Activated CD4-positive, alpha-beta T cell treated with anti-CD3 and anti-CD28 coated beads for 36 hours (primary cell): ENCODE data around the gene CDK18. TPM values are rescaled to one million over a fixed set of nuclear protein-coding genes. Genes with fewer than 3 reads are reported as not detected.
"Not testable (repeated sequence)": the region's sequence is repeated elsewhere in the genome, so short reads cannot be mapped to it uniquely, and the experiment has no call there.

Source experiments
- ATAC-seq: fragments of 200-7000 bp; cut with Tn5 transposase; one replicate; pipeline ENCODE4 v1.10.0; 2021; ENCODE audit warnings: mild to moderate bottlenecking, moderate library complexity
- CTCF ChIA-PET: fragments of 350-600 bp; sonication (Branson Sonifier 250); formaldehyde crosslinking; loops from one replicate; lab custom pipeline; 2021; ENCODE audit warnings: antibody characterized with exemption; lab: Charles Lee
- POLR2A ChIA-PET: fragments of 350-600 bp; sonication (Branson Sonifier 250); formaldehyde crosslinking; loops from one replicate; lab custom pipeline; 2021; ENCODE audit warnings: antibody characterized with exemption, inconsistent platforms; lab: Charles Lee
- DNase-seq: peaks from one replicate; pipeline ENCODE4 v3.0.0-alpha.2; 2020
- H3K27ac Mint-ChIP-seq: one replicate; pipeline ENCODE4 v1.8.0; 2021; ENCODE audit warnings: mixed read lengths
- H3K27me3 Mint-ChIP-seq: one replicate; pipeline ENCODE4 v1.8.0; 2021; ENCODE audit warnings: mixed read lengths
- H3K36me3 Mint-ChIP-seq: one replicate; pipeline ENCODE4 v1.8.0; 2021; ENCODE audit warnings: low read depth, mixed read lengths
- H3K4me1 Mint-ChIP-seq: one replicate; pipeline ENCODE4 v1.8.0; 2021; ENCODE audit warnings: mixed read lengths
- H3K4me3 Mint-ChIP-seq: one replicate; pipeline ENCODE4 v1.8.0; 2021; ENCODE audit warnings: mild to moderate bottlenecking, moderate library complexity, mixed read lengths
- H3K9me3 Mint-ChIP-seq: one replicate; pipeline ENCODE4 v1.8.0; 2021; ENCODE audit warnings: low read depth, mixed read lengths
- intact Hi-C, 2 experiments: fragments of 100-400 bp; cut with DNase I in 1 of 2; cut with micrococcal nuclease in 1 of 2; formaldehyde crosslinking; loops; one replicate each; pipeline versions ENCODE4 v1.14.2 to v1.15.1; 2022 to 2024; cut with DNase I, micrococcal nuclease
- total RNA-seq, 2 experiments: library from RNA; stranded (reverse); gene quantifications; one replicate each; pipeline ENCODE4 v1.2.3, GENCODE V29; 2021

The CDK18 gene
- total RNA-seq, 2 experiments from 2014 or later = 4.9 to 5.9 TPM

DNA sequence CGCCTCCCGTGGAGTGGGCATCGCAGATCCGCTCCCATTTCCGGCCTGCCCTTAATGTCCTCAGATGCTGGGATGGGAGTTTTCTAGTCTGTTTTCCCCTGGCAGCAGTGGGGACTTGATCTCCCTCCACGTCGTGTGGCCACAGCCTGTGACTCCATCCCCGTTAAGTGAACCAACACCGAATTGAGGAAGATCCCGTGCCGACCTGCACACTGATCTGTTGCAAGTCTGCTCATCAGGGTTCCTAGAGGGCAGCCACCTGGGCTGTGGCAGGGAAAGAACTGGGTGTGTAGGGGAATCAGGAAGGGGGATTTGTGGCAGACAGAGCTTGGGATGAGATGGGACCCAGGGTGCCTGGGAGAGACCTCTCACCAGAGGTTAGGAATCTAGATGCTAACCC is 23.3 kb upstream of the CDK18 start:
- H3K27me3 Mint-ChIP-seq = peaks cover 45% of the 10 kb centered on the region
- H3K27ac Mint-ChIP-seq = no peak overlapping the region
- CTCF ChIA-PET = interaction anchor here (0.6 to 2.2 kb wide), 7 partner anchors 11 to 127 kb away, joined by 3 to 7 read pairs (median 3); no protein-coding TSS in a partner anchor
- no peak for ATAC-seq
- intact Hi-C loops = loop anchor here in 1 of 2 experiments (5.0 kb wide), 1 partner anchor 39 kb away; no protein-coding TSS in a partner anchor
- no peaks in the 10 kb centered on the region for H3K9me3 Mint-ChIP-seq
- POLR2A ChIA-PET = interaction anchor here (0.6 kb wide), 1 partner anchor 86 kb away, joined by 6 read pairs; no protein-coding TSS in a partner anchor
- no peak for DNase-seq
- H3K4me3 Mint-ChIP-seq = no peak overlapping the region
- H3K36me3 Mint-ChIP-seq = no peaks in the 10 kb centered on the region
- peaks cover 21% of the 10 kb centered on the region for H3K4me1 Mint-ChIP-seq

DNA sequence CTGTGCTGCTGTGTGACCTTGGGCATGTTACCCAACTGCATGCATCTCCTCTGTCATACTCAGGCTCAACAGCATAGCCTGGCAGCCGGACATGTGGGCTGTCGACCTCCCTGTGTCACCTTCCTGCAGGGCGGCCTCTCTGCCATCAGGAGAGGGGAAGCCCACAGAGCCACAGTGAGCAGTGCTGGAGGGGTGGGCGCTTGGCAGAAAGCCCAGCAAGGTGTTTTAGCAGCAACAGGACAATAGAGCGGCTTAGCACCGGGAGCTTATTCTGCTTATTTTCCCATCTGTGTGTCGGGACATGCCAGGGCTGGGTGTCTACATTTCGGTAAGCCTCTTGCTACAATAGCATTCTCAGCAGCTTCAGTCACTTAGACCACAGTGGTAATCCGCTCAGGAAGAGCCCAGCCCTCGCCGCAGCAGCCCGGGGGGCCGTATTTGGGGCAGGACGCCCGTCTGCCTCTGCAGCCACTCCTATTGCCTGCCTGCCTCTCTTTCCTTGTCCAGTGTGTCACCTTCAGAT is 22.8 kb upstream of the CDK18 start:
- ChIA-PET CTCF (interaction anchor here (0.6 to 2.2 kb wide), 7 partner anchors 11 to 128 kb away, joined by 3 to 7 read pairs (median 3); no protein-coding TSS in a partner anchor), POLR2A (interaction anchor here (0.6 to 0.8 kb wide), 2 partner anchors 56 to 85 kb away, joined by 3 to 6 read pairs; no protein-coding TSS in a partner anchor)
- Mint-ChIP-seq H3K27me3 (peaks cover 44% of the 10 kb centered on the region), H3K4me3 (no peak overlapping the region), H3K27ac (no peak overlapping the region), H3K4me1 (peaks cover 21% of the 10 kb centered on the region), H3K9me3 (no peaks in the 10 kb centered on the region), H3K36me3 (no peaks in the 10 kb centered on the region)
- DNase-seq (no peak), ATAC-seq (no peak)
- intact Hi-C loops = loop anchor here in 1 of 2 experiments (5.0 kb wide), 1 partner anchor 39 kb away; no protein-coding TSS in a partner anchor

DNA sequence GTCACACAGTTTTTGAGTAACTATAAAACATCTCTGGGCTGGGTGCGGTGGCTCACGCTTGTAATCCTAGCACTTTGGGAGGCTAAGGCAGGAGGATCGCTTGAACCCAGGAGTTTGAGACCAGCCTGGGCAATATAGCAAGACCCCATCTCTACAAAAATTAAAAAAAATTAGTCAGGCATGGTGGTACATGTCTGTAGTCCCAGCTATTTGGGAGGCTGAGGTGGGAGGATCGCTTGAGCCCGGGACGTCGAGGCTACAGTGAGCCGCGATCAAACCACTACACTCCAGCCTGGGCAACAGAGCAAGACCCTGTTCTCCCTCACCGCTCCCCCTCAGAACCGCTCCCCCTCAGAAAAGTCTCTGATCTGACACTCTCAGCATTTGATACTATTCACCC is 21.9 kb upstream of the CDK18 start:
- H3K27ac Mint-ChIP-seq, DNase-seq, H3K36me3 Mint-ChIP-seq, H3K9me3 Mint-ChIP-seq, ATAC-seq, H3K4me3 Mint-ChIP-seq: not testable (repeated sequence)
- intact Hi-C loops = loop anchor here in 1 of 2 experiments (5.0 kb wide), 1 partner anchor 40 kb away; no protein-coding TSS in a partner anchor
- ChIA-PET CTCF (interaction anchor here (0.6 to 2.2 kb wide), 6 partner anchors 10 to 128 kb away, joined by 3 to 9 read pairs (median 6); no protein-coding TSS in a partner anchor), POLR2A (interaction anchor here (0.8 kb wide), 1 partner anchor 57 kb away, joined by 3 read pairs; no protein-coding TSS in a partner anchor)
- H3K27me3 Mint-ChIP-seq = peaks cover 43% of the 10 kb centered on the region
- H3K4me1 Mint-ChIP-seq = peaks cover 21% of the 10 kb centered on the region

DNA sequence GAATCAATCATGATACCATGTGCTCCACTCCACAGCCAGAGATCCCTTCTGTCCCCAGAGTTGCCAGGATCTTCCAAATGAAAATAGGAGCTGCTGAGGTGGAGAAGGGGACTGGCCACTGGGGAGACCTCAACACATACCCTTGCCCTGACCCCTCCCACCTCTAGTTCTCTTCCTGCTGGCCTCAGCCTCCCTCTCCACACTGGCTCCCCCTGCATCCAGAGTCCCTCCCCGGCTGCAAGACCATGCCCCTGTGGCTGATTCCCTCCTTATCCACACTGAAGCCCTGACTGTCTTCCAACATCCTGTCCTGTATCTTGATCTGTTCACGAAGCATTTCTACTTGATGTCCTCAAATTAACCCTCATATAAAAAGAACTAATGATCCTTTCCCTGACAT is 21.1 kb upstream of the CDK18 start:
- Mint-ChIP-seq H3K36me3 (no peaks in the 10 kb centered on the region), H3K4me3 (no peak overlapping the region), H3K27me3 (peaks cover 47% of the 10 kb centered on the region), H3K27ac (no peak overlapping the region), H3K4me1 (peaks cover 21% of the 10 kb centered on the region), H3K9me3 (no peaks in the 10 kb centered on the region)
- DNase-seq = no peak
- no peak for ATAC-seq
- intact Hi-C loops = loop anchor here in 1 of 2 experiments (5.0 kb wide), 1 partner anchor 41 kb away; no protein-coding TSS in a partner anchor
- CTCF ChIA-PET = interaction anchor here (1.2 to 1.7 kb wide), 3 partner anchors 9 to 86 kb away, joined by 5 to 9 read pairs (median 8); no protein-coding TSS in a partner anchor
- POLR2A ChIA-PET = no interaction called here

DNA sequence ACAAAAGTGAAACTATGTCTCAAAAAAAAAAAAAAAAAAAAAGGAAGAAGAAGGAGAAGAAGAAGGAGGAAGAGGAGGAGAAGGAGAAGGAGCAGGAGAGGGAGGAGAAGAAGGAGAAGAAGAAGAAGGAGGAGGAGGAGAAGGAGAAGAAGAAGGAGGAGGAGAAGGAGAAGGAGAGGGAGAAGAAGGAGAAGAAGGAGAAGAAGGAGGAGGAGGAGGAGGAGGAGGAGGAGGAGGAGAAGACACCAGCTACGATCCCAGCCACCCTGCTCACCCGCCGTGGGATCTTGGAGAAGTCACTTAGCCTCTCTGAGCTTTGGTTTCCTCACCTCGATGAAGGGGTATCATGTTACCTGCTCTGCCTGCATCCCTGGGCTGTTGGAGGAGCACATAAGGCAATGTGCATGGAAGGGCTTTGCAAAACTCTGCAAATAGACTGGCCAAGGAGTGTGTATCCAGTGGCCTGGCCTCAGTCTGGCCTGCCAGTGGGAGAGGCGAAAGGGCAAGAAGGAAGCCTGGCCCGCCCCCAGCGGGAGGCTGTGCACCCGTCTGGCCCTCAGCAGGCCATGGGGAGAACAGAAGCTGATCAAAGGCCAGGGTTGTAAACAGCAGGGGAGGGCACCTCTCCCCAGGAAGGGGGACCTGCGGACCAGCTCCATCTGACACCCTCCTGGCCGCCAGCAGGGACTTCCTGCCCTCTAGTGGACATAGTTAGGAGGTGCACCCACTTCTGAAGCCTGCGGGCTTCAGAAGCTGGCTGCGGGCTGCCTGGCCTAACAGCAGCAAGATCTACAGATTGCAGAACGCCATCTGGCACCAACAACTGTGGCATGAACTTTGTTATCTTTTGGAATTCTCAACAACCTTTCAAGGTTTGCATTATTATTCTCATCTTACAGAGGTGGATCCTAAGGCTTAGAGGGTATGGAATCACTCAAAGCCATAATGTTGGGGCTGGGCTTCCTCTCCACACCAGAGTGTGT is 19.2 kb upstream of the CDK18 start:
- POLR2A ChIA-PET = no interaction called here

DNA sequence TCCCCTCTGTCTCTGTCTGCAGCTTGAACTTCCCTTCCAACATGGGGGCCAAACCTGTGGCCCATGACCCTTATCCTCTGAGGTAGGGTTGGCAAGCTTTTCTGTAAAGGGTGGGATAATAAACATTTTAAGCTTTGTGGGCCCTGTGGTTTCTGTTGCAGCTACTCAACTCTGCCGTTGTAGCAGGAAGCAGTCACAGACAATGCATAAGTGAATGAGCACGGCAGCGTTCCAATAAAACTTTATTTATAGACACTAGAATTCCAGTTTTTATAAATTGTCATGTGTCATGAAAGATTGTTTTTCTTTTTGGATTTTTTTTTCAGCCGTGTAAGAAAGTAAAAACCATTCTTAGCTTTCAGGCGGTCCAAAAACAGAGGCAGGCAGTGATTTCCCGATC is 18.2 kb upstream of the CDK18 start:
- CTCF ChIA-PET = interaction anchor here (0.6 to 8.7 kb wide), 39 partner anchors 8 to 1284 kb away, joined by 3 to 191 read pairs (median 7); partner anchors contain the start of gene KLHDC8A
- H3K36me3 Mint-ChIP-seq = no peaks in the 10 kb centered on the region
- H3K27ac Mint-ChIP-seq = no peak overlapping the region
- peaks cover 4% of the 10 kb centered on the region for H3K4me1 Mint-ChIP-seq
- DNase-seq (no peak), ATAC-seq (no peak)
- intact Hi-C loops = loop anchor here (5.0 kb wide), 2 partner anchors 149 to 214 kb away; no protein-coding TSS in a partner anchor
- H3K27me3 Mint-ChIP-seq = peaks cover 40% of the 10 kb centered on the region
- POLR2A ChIA-PET = no interaction called here
- no peak overlapping the region for H3K4me3 Mint-ChIP-seq
- no peaks in the 10 kb centered on the region for H3K9me3 Mint-ChIP-seq

More for the DNA sequence above, 19.2 kb upstream of the CDK18 start:
- Mint-ChIP-seq H3K36me3 (no peaks in the 10 kb centered on the region), H3K9me3 (no peaks in the 10 kb centered on the region), H3K27me3 (peaks cover 43% of the 10 kb centered on the region), H3K4me3 (no peak overlapping the region), H3K4me1 (peaks cover 13% of the 10 kb centered on the region), H3K27ac (no peak overlapping the region)
- CTCF ChIA-PET = interaction anchor here (0.5 to 8.7 kb wide), 62 partner anchors 9 to 1285 kb away, joined by 3 to 191 read pairs (median 5); partner anchors contain the start of genes DYRK3 and KLHDC8A
- DNase-seq (peak; percentile 78), ATAC-seq (peak; percentile 69)
- intact Hi-C loops = loop anchor here (1.0 to 5.0 kb wide), 7 partner anchors 43 to 213 kb away; no protein-coding TSS in a partner anchor

DNA sequence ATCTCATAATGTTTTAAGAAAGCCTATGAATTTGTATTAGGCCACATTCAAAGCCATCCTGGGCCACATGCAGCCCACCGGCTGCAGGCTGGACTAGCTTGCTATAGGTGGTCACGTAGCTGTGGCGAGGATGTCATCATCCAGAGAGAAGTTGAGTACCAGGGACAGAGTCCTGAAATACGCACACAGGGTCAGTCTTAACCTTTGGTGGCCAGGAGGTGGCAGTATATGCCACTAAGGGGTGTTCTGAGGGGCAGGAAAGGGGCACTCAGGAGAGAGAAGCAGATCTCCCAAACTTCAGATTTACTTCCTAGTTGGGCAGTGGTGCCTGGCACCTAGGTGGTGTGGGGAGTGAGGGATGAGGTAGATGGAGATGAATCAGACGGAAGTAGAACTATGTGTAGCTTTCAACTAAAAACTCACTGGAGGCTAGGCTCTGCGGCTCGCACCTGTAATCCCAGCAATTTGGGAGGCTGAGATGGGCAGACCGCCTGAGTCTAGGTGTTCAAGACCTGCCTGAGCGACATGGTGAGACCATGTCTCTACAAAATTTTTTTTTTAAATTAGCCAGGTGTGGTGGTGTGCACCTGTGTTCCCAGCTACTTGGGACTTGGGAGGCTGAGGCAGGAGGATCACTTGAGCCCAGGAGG is 16.3 kb upstream of the CDK18 start:
- no peak overlapping the region for H3K27ac Mint-ChIP-seq
- no peak overlapping the region for H3K4me3 Mint-ChIP-seq
- DNase-seq (peak; percentile 67), ATAC-seq (peak; percentile 82)
- peaks cover 28% of the 10 kb centered on the region for H3K27me3 Mint-ChIP-seq
- H3K4me1 Mint-ChIP-seq = no peaks in the 10 kb centered on the region
- CTCF ChIA-PET = interaction anchor here (0.6 to 8.7 kb wide), 27 partner anchors 10 to 1141 kb away, joined by 3 to 191 read pairs (median 5); partner anchors contain the start of gene BLACAT1
- H3K9me3 Mint-ChIP-seq = no peaks in the 10 kb centered on the region
- intact Hi-C loops = loop anchor here (1.0 to 5.0 kb wide), 4 partner anchors 36 to 216 kb away; no protein-coding TSS in a partner anchor
- no peaks in the 10 kb centered on the region for H3K36me3 Mint-ChIP-seq
- POLR2A ChIA-PET = no interaction called here

DNA sequence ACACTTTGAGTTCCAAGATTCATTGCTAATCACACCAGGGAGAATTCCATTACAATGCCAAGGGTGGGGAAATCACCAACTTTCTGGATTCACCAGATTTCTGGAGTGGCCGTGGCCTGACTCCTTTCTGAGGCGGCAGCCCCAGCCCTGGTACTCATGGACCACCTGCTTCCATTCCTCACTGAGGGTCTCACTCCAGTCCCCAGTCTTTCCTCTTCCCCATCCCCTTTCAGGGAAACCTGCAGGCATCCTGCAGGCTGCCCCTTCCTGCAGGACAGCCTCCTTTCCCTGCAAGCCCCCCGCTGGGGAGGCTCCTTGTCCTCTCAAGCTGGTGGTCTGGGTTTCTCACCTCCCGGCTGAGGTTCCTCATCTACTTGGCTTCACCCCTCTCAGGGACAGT is 12.7 kb upstream of the CDK18 start:
- ChIA-PET POLR2A (no interaction called here), CTCF (interaction anchor here (0.9 to 8.7 kb wide), 7 partner anchors 9 to 167 kb away, joined by 3 to 191 read pairs (median 7); no protein-coding TSS in a partner anchor)
- DNase-seq (no peak), ATAC-seq (no peak)
- H3K4me3 Mint-ChIP-seq = no peak overlapping the region
- H3K4me1 Mint-ChIP-seq = no peaks in the 10 kb centered on the region
- no peak overlapping the region for H3K27ac Mint-ChIP-seq
- no peaks in the 10 kb centered on the region for H3K9me3 Mint-ChIP-seq
- intact Hi-C loops = no loop called here
- peaks cover 17% of the 10 kb centered on the region for H3K27me3 Mint-ChIP-seq
- H3K36me3 Mint-ChIP-seq = no peaks in the 10 kb centered on the region

DNA sequence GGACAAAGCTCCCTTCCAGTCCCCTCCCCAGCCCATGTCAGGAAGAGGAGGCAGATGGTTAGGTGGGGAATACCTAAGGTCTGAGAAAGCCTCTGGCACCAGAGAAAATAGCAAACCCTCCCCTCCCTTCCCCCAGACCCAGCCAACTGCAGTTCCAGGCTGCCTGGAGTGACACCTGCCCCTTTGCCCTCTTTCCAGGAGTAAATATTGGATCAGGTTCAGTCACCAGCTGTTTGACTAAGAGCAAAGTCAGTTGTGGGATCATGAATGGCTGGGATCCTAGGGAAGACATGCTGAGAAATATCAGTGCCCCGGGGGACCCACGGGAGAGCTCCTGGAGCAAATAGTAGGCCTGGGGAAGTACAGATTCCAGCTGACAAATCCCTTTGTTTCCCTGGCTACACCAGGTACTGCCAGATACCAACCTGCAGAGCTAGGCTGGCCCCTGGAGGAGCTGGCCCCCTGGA is 12.2 kb upstream of the CDK18 start:
- intact Hi-C loops = no loop called here
- no peak overlapping the region for H3K4me3 Mint-ChIP-seq
- peaks cover 16% of the 10 kb centered on the region for H3K27me3 Mint-ChIP-seq
- H3K36me3 Mint-ChIP-seq = no peaks in the 10 kb centered on the region
- no peaks in the 10 kb centered on the region for H3K4me1 Mint-ChIP-seq
- no peaks in the 10 kb centered on the region for H3K9me3 Mint-ChIP-seq
- H3K27ac Mint-ChIP-seq = no peak overlapping the region
- POLR2A ChIA-PET = no interaction called here
- ATAC-seq (no peak), DNase-seq (no peak)
- CTCF ChIA-PET = interaction anchor here (0.6 to 8.7 kb wide), 11 partner anchors 9 to 167 kb away, joined by 3 to 191 read pairs (median 3); no protein-coding TSS in a partner anchor

DNA sequence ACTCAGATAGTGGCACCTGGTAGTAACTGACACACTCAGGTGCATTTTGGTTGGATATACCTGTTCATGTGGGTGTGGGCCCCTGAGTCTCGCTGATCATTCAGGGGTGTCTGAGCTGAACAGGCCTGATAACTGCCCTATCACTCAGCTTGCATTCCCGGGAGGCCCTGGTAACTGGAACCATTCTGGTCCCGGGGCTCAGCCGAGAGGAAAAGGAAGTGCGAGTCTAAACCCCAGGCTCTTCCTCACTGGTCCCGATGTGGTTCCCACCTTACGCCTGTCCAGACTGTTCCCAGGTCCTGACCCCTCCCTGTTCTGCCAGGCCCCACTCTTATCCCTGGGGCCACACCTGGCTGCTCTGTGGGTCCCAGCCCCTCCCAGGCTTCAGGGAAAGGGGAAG is 11.7 kb upstream of the CDK18 start:
- H3K36me3 Mint-ChIP-seq = no peaks in the 10 kb centered on the region
- ATAC-seq (no peak), DNase-seq (no peak)
- H3K27me3 Mint-ChIP-seq = peaks cover 16% of the 10 kb centered on the region
- ChIA-PET POLR2A (no interaction called here), CTCF (interaction anchor here (0.6 to 2.6 kb wide), 12 partner anchors 10 to 351 kb away, joined by 3 to 9 read pairs (median 3); no protein-coding TSS in a partner anchor)
- H3K27ac Mint-ChIP-seq = no peak overlapping the region
- intact Hi-C loops = no loop called here
- no peak overlapping the region for H3K4me3 Mint-ChIP-seq
- H3K4me1 Mint-ChIP-seq = no peaks in the 10 kb centered on the region
- no peaks in the 10 kb centered on the region for H3K9me3 Mint-ChIP-seq
